A549 (cell line): ENCODE results near the gene C6orf132. TPM values are rescaled to one million over a fixed set of nuclear protein-coding genes. Genes with fewer than 3 reads are reported as not detected.

ENCODE experiments used
- ATAC-seq, 2 experiments: fragments of 200-7000 bp in 1 of 2; fragments of >200 bp in 1 of 2; cut with Nextera tagmentation in 1 of 2; cut with Tn5 transposase in 1 of 2; 3 replicates each; pipeline versions ENCODE4 v1.8.0 to v1.9.1; 2018 to 2020; ENCODE audit warnings: mild to moderate bottlenecking in 1 of 2, moderate library complexity in 1 of 2
- CTCF ChIA-PET: fragments of 300-600 bp; sonication (Branson Sonifier 250); formaldehyde crosslinking; extraction: SDS; loops from one replicate; lab custom pipeline; 2021; ENCODE audit warnings: antibody characterized with exemption, inconsistent platforms; lab: Yijun Ruan, JAX
- POLR2A ChIA-PET: fragments of 350-600 bp; formaldehyde crosslinking; extraction: SDS; loops from one replicate; lab custom pipeline; 2021; ENCODE audit warnings: antibody characterized with exemption, inconsistent platforms; lab: Yijun Ruan, JAX
- DNase-seq, 2 experiments: peaks; one replicate each; pipeline versions ENCODE4 v3.0.0 to v3.0.0-alpha.2; 2011 to 2016; ENCODE audit warnings: low read depth in 1 of 2, low spot score in 1 of 2
- FAIRE-seq: peaks from 2 replicates; lab custom pipeline; 2011; peaks lifted over from hg19 to GRCh38; lab: Jason Lieb, UNC
- H3K27ac ChIP-seq, 2 experiments: fragments of >200 bp; sonication (Bioruptor Twin); formaldehyde crosslinking; 3 replicates each; pipeline ENCODE4 v1.5.1; 2016 to 2017
- H3K4me1 ChIP-seq: fragments of >200 bp; sonication (Bioruptor Twin); formaldehyde crosslinking; 3 replicates; pipeline ENCODE4 v1.6.1; 2016
- H3K4me2 ChIP-seq: fragments of >200 bp; sonication (Bioruptor Twin); formaldehyde crosslinking; 3 replicates; pipeline ENCODE4 v1.6.1; 2016
- H3K4me3 ChIP-seq: fragments of >200 bp; sonication (Bioruptor Twin); formaldehyde crosslinking; 3 replicates; pipeline ENCODE4 v1.5.1; 2016
- H3K9me3 ChIP-seq: fragments of >200 bp; sonication (Bioruptor Twin); formaldehyde crosslinking; 3 replicates; pipeline ENCODE4 v1.6.1; 2016
- CBX2 ChIP-seq: fragments of 200-600 bp; sonication (generic); IDR thresholded peaks from 2 replicates; pipeline ENCODE4 v1.6.1; 2016; ENCODE audit warnings: low read depth, mild to moderate bottlenecking, borderline replicate concordance
- CBX8 ChIP-seq: fragments of 200-600 bp; sonication (generic); IDR thresholded peaks from 2 replicates; pipeline ENCODE4 v1.6.1; 2016
- CHD4 ChIP-seq: fragments of 200-600 bp; sonication (generic); IDR thresholded peaks from 2 replicates; pipeline ENCODE4 v1.6.1; 2016; ENCODE audit warnings: antibody characterized with exemption, mild to moderate bottlenecking, borderline replicate concordance
- CTCF ChIP-seq: fragments of >200 bp; sonication (Bioruptor Twin); formaldehyde crosslinking; IDR thresholded peaks from 3 replicates; pipeline ENCODE4 v1.5.1; 2016
- FOXS1 ChIP-seq: fragments of 250-450 bp; sonication (Bioruptor Pico); IDR thresholded peaks from 2 replicates; pipeline ENCODE4 v1.5.0; 2020; ENCODE audit warnings: mild to moderate bottlenecking, moderate library complexity
- HOXB5 ChIP-seq: fragments of 250-450 bp; sonication (Bioruptor Pico); IDR thresholded peaks from 2 replicates; pipeline ENCODE4 v1.5.0; 2020; ENCODE audit warnings: mild to moderate bottlenecking, moderate library complexity
- JUN ChIP-seq, 2 experiments: fragments of >200 bp; sonication (Bioruptor Twin); formaldehyde crosslinking; IDR thresholded peaks; 2 replicates in 1 of 2; 3 replicates in 1 of 2; pipeline ENCODE4 v1.6.1; 2016 to 2017
- KDM5A ChIP-seq: fragments of 200-600 bp; sonication (generic); IDR thresholded peaks from 2 replicates; pipeline ENCODE4 v1.6.1; 2016; ENCODE audit warnings: antibody characterized with exemption, mild to moderate bottlenecking
- MAZ ChIP-seq: fragments of 150-350 bp; IDR thresholded peaks from 2 replicates; pipeline ENCODE4 v1.6.1; 2014; ENCODE audit warnings: antibody characterized with exemption, low read depth, low read length, borderline replicate concordance
- NFE2L2 ChIP-seq: fragments of 150-350 bp; conservative IDR thresholded peaks from 2 replicates; pipeline ENCODE4 v1.6.1; 2014; ENCODE audit warnings: low read length
- NPAS2 ChIP-seq: fragments of 250-450 bp; sonication (Bioruptor Pico); IDR thresholded peaks from 2 replicates; pipeline ENCODE4 v1.8.0; 2022; ENCODE audit warnings: mild to moderate bottlenecking, moderate library complexity, borderline replicate concordance
- RAD21 ChIP-seq, 2 experiments: fragments of >200 bp in 1 of 2; sonication (Bioruptor Twin) in 1 of 2; formaldehyde crosslinking in 1 of 2; IDR thresholded peaks in 1 of 2; conservative IDR thresholded peaks in 1 of 2; 2 replicates in 1 of 2; 3 replicates in 1 of 2; pipeline ENCODE4 v1.6.1; 2012 to 2018; ENCODE audit warnings: inconsistent platforms in 1 of 2
- REST ChIP-seq: fragments of 200-600 bp; sonication (generic); IDR thresholded peaks from 2 replicates; pipeline ENCODE4 v1.6.1; 2016; ENCODE audit warnings: antibody characterized with exemption, mild to moderate bottlenecking, moderate library complexity
- RFX5 ChIP-seq: fragments of 450-650 bp; IDR thresholded peaks from 2 replicates; pipeline ENCODE4 v1.7.1; 2014; ENCODE audit warnings: antibody characterized with exemption, mild to moderate bottlenecking, moderate library complexity
- RNF2 ChIP-seq: fragments of 200-600 bp; sonication (generic); IDR thresholded peaks from 2 replicates; pipeline ENCODE4 v1.6.1; 2016; ENCODE audit warnings: low read depth, mild to moderate bottlenecking, antibody characterized with exemption, moderate library complexity, borderline replicate concordance
- TFCP2L1 ChIP-seq: fragments of 250-450 bp; sonication (Bioruptor Pico); IDR thresholded peaks from 2 replicates; pipeline ENCODE4 v1.5.0; 2021; ENCODE audit warnings: mild to moderate bottlenecking
- USF2 ChIP-seq: fragments of 450-650 bp; IDR thresholded peaks from 2 replicates; pipeline ENCODE4 v1.6.1; 2014; ENCODE audit warnings: antibody characterized with exemption
- ZNF302 ChIP-seq: fragments of 250-450 bp; sonication (Bioruptor Pico); IDR thresholded peaks from 2 replicates; pipeline ENCODE4 v1.9.0; 2021; ENCODE audit warnings: inconsistent platforms, mild to moderate bottlenecking, moderate library complexity
- WGBS: methylation state at CpG from one replicate; pipeline ENCODE4 v1.1.6; 2017; ENCODE audit errors: missing lambda C conversion rate; 5-methylcytosine and 5-hydroxymethylcytosine counted together
- polyA plus RNA-seq, 4 experiments: library from polyadenylated mRNA; depleted of rRNA in 3 of 4; stranded (reverse); fragments of >200 nt; fragmentation: RNase III in 1 of 4; extraction: RNeasy Plus Mini Kit Qiagen cat#74134 plus additional on column Dnase treatment in 1 of 4; gene quantifications; 2 replicates in 3 of 4; 3 replicates in 1 of 4; pipeline ENCODE4 v1.2.3, GENCODE V29; 2011 to 2017
- TF ChIP-seq, protein P1 (sequence below): IDR thresholded peaks from 2 replicates; pipeline ENCODE4 v1.6.1; 2012
- TF ChIP-seq, protein P2 (sequence below): fragments of 250-450 bp; sonication (Bioruptor Pico); IDR thresholded peaks from 2 replicates; pipeline ENCODE4 v1.5.0; 2020; ENCODE audit warnings: low read depth, mild to moderate bottlenecking, moderate library complexity

C6orf132 gene
- polyA plus RNA-seq, 2 of the 4 experiments (the other 2 are of a cell fraction): 0.44 to 1.1 TPM

DNA sequence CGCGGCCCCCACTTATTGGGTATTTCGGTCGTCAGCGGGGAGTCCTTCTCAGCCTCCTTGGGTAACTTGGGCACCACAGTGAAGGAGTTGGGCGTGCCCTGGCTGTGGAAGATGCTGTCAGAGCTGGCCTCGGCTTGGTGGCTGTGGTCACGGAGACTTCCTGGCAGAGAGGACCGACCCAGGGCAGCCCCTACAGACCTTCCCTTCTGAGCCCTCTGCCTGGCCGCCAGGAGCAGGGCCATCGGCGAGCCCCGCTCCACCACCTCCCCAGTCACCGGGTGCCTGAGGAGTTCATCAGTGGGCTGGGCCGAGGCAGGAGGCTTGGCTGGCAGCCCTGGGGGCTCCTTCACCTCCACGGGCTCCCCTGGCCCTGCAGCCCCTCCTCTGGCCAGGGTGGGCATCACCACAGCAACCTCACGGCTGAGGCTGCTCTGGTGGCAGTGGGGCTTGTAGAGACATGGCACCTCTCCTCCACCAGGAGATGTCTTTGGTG lies 37.2 kb downstream of the C6orf132 start:
- TF ChIP-seq HOXB5 (CRISPR knock-in tag) (no peak), NFE2L2 (no peak), TFCP2L1 (CRISPR knock-in tag) (no peak), FOXS1 (CRISPR knock-in tag) (no peak), MAZ (no peak), USF2 (no peak), CHD4 (no peak), NPAS2 (CRISPR knock-in tag) (no peak), CBX8 (no peak), ZNF302 (CRISPR knock-in tag) (no peak), RNF2 (no peak), REST (no peak)
- TF ChIP-seq, protein P1, sequence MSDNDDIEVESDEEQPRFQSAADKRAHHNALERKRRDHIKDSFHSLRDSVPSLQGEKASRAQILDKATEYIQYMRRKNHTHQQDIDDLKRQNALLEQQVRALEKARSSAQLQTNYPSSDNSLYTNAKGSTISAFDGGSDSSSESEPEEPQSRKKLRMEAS: no peak
- TF ChIP-seq, all 56 proteins: peak for 0
- POLR2A ChIA-PET: no interaction called here
- no peak overlapping the region for H3K4me2 ChIP-seq
- no peak; a peak in 2 of 6 replicates for ATAC-seq
- no peaks in the 10 kb centered on the region for H3K9me3 ChIP-seq
- no peak for FAIRE-seq
- CTCF ChIA-PET: interaction anchor here (0.8 to 1.7 kb wide), 5 partner anchors 9 to 46 kb away, joined by 3 to 6 read pairs (median 3); no protein-coding TSS in a partner anchor
- no peak overlapping the region for H3K27ac ChIP-seq
- DNase-seq: no peak
- H3K4me3 ChIP-seq: no peak overlapping the region
- WGBS: 90% methylated on average over 2 of the region's 17 CpGs
- H3K4me1 ChIP-seq: peaks cover 15% of the 10 kb centered on the region

GRCh38 chr6:42104804-42105125 lies 37.7 kb downstream of the C6orf132 start:
- H3K4me1 ChIP-seq: peaks cover 19% of the 10 kb centered on the region
- no peaks in the 10 kb centered on the region for H3K9me3 ChIP-seq
- WGBS: 87% methylated on average over 5 of the region's 16 CpGs
- ChIA-PET CTCF (interaction anchor here (0.8 to 1.7 kb wide), 5 partner anchors 9 to 47 kb away, joined by 3 to 6 read pairs (median 3); no protein-coding TSS in a partner anchor), POLR2A (no interaction called here)
- no peak for ATAC-seq
- H3K27ac ChIP-seq: no peak overlapping the region
- no peak for FAIRE-seq
- no peak overlapping the region for H3K4me2 ChIP-seq
- no peak for DNase-seq
- H3K4me3 ChIP-seq: no peak overlapping the region
- TF ChIP-seq JUN (IDR thresholded peaks at IDR 0.05) (no peak), ZNF302 (CRISPR knock-in tag) (no peak), RAD21 (conservative IDR thresholded peaks at IDR 0.05 in 1 of 2, IDR thresholded peaks at IDR 0.05 in 1 of 2) (no peak), CTCF (no peak), RFX5 (no peak), KDM5A (no peak), CBX2 (no peak)
- TF ChIP-seq, protein P2, sequence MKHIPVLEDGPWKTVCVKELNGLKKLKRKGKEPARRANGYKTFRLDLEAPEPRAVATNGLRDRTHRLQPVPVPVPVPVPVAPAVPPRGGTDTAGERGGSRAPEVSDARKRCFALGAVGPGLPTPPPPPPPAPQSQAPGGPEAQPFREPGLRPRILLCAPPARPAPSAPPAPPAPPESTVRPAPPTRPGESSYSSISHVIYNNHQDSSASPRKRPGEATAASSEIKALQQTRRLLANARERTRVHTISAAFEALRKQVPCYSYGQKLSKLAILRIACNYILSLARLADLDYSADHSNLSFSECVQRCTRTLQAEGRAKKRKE (CRISPR knock-in tag): no peak
